Measurements from ENCODE around the gene ATP5MC2.
"Not testable (repeated sequence)": the region's sequence is repeated elsewhere in the genome, so short reads cannot be mapped to it uniquely, and the experiment has no call there.

The ATP5MC2 gene

DNA sequence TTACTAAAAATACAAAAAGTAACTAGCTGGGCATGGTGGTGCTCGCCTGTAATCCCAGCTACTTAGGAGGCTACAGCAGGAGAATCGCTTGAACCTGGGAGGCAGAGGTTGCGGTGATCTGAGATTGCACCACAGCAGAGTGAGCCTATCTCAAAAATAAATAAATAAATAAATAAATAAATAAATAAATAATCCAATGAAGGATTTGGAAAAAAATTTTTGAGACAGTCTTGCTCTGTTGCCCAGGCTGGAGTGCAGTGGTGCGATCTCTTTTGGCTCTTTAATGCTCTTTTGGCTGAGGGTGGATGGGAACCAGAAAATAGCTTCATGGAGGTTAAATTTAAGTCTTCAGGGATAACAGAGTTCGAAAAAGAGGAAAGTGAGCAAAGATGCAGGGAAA is 11.7 kb downstream of the ATP5MC2 start:
- Histone ChIP-seq H3K9ac (ENCODE audit: low read length) (no peak overlapping the region), H3K36me3 (ENCODE audit: control insufficient read depth, insufficient read depth, low read length) (peaks cover 29% of the 10 kb centered on the region), H3K27me3 (ENCODE audit: control insufficient read depth, insufficient read depth, low read length) (no peaks in the 10 kb centered on the region), H3K4me1 (ENCODE audit: control insufficient read depth, insufficient read depth, low read length) (peaks cover 11% of the 10 kb centered on the region), H3K27ac (ENCODE audit: low read depth, low read length) (no peak overlapping the region), H3K4me3 (ENCODE audit: low read length) (no peak overlapping the region)

DNA sequence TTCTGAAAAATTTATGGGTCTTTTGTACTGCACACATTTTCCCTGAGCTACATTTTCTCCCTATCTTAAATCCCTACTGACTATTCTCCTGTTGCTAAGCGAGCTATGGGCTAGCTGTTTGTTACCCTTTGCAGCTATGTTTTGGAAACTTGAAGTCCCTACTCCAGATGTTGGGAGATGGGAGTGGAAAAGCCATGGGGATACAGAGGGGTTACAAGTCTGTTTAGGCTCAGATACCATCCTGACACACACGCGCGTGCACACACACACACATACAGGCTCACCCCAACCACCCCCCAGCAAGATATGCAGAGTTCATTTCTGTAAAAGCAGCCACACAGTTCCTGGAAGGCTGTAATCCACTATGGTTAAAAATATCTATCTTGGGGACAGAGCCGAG is 15.8 kb downstream of the ATP5MC2 start:
- Histone ChIP-seq H3K4me1 (ENCODE audit: control insufficient read depth, insufficient read depth, low read length) (peaks cover 22% of the 10 kb centered on the region), H3K27me3 (ENCODE audit: control insufficient read depth, insufficient read depth, low read length) (no peaks in the 10 kb centered on the region), H3K9ac (ENCODE audit: low read length) (no peak overlapping the region), H3K27ac (ENCODE audit: low read depth, low read length) (peak overlapping the region; percentile 93), H3K4me3 (ENCODE audit: low read length) (peak overlapping the region; percentile 26), H3K36me3 (ENCODE audit: control insufficient read depth, insufficient read depth, low read length) (peaks cover 11% of the 10 kb centered on the region)

GRCh38 chr12:53659571-53659981 is 16.3 kb downstream of the ATP5MC2 start:
- peak overlapping the region; percentile 34 for H3K4me3 ChIP-seq (ENCODE audit: low read length)
- H3K36me3 ChIP-seq (ENCODE audit: control insufficient read depth, insufficient read depth, low read length) = peaks cover 6% of the 10 kb centered on the region
- peaks cover 22% of the 10 kb centered on the region for H3K4me1 ChIP-seq (ENCODE audit: control insufficient read depth, insufficient read depth, low read length)
- no peaks in the 10 kb centered on the region for H3K27me3 ChIP-seq (ENCODE audit: control insufficient read depth, insufficient read depth, low read length)
- H3K27ac ChIP-seq (ENCODE audit: low read depth, low read length) = peak overlapping the region; percentile 93
- H3K9ac ChIP-seq (ENCODE audit: low read length) = no peak overlapping the region

- H3K4me1 ChIP-seq (ENCODE audit: control insufficient read depth, insufficient read depth, low read length) = peaks cover 22% of the 10 kb centered on the region
- H3K27me3 ChIP-seq (ENCODE audit: control insufficient read depth, insufficient read depth, low read length) = no peaks in the 10 kb centered on the region
- peaks cover 2% of the 10 kb centered on the region for H3K36me3 ChIP-seq (ENCODE audit: control insufficient read depth, insufficient read depth, low read length)
- H3K9ac ChIP-seq (ENCODE audit: low read length) = no peak overlapping the region
- peak overlapping the region; percentile 93 for H3K27ac ChIP-seq (ENCODE audit: low read depth, low read length)
- peak overlapping the region; percentile 34 for H3K4me3 ChIP-seq (ENCODE audit: low read length)
These were observed 16.8 kb downstream of the ATP5MC2 start for GRCh38 chr12:53659011-53659551.

- Histone ChIP-seq H3K36me3 (ENCODE audit: control insufficient read depth, insufficient read depth, low read length) (no peaks in the 10 kb centered on the region), H3K27ac (ENCODE audit: low read depth, low read length) (peak overlapping the region; percentile 34), H3K4me3 (ENCODE audit: low read length) (no peak overlapping the region), H3K9ac (ENCODE audit: low read length) (no peak overlapping the region), H3K27me3 (ENCODE audit: control insufficient read depth, insufficient read depth, low read length) (no peaks in the 10 kb centered on the region), H3K4me1 (ENCODE audit: control insufficient read depth, insufficient read depth, low read length) (peaks cover 22% of the 10 kb centered on the region)
These were observed 18.8 kb downstream of the ATP5MC2 start for GRCh38 chr12:53657041-53657440.

DNA sequence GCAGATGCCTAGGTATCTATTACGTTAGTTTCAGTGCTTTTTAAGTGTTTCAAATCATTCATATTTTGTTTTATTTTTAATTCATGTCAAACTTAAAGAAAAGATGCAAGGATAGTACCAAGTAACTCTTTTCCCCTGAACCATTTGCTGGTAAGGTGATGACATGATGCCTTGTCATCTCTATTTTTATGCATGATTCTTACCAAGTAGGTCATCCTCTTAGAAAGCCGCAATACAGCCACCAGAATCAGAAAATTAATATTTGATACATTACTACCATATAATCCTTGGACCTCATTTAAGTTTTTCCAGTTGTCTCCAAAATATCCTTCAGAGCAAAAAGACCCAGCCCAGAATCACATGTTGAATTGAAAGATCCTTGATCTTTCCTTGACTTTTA is 22.3 kb downstream of the ATP5MC2 start:
- H3K36me3 ChIP-seq (ENCODE audit: control insufficient read depth, insufficient read depth, low read length) = no peaks in the 10 kb centered on the region
- H3K27ac ChIP-seq (ENCODE audit: low read depth, low read length) = no peak overlapping the region
- peaks cover 5% of the 10 kb centered on the region for H3K4me1 ChIP-seq (ENCODE audit: control insufficient read depth, insufficient read depth, low read length)
- H3K4me3 ChIP-seq (ENCODE audit: low read length) = no peak overlapping the region
- H3K9ac ChIP-seq (ENCODE audit: low read length) = no peak overlapping the region
- H3K27me3 ChIP-seq (ENCODE audit: control insufficient read depth, insufficient read depth, low read length) = no peaks in the 10 kb centered on the region

GRCh38 chr12:53652366-53652765 is 23.5 kb downstream of the ATP5MC2 start:
- no peak overlapping the region for H3K27ac ChIP-seq (ENCODE audit: low read depth, low read length)
- no peak overlapping the region for H3K9ac ChIP-seq (ENCODE audit: low read length)

DNA sequence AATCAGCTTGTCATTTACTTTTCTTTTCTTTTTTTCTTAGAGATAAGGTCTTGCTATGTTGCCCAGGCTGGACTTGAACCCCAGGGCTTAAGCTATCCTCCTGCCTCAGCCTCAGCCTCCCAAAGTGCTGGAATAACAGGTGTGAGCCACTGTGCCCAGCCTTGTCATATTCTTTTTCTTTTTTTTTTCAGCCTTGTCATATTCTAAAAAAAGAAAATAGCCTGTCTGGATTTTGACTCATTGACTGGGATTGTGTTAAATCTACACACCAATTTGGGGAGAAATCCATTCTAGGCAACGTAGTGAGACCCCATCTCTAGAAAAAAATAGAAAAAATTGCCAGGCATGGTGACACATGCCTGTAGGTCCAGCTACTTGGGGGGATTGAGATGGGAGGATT is 24.1 kb downstream of the ATP5MC2 start:
- H3K9ac ChIP-seq (ENCODE audit: low read length) = no peak overlapping the region
- H3K27me3 ChIP-seq (ENCODE audit: control insufficient read depth, insufficient read depth, low read length) = no peaks in the 10 kb centered on the region
- no peak overlapping the region for H3K27ac ChIP-seq (ENCODE audit: low read depth, low read length)
- H3K36me3 ChIP-seq (ENCODE audit: control insufficient read depth, insufficient read depth, low read length) = no peaks in the 10 kb centered on the region
- no peak overlapping the region for H3K4me3 ChIP-seq (ENCODE audit: low read length)
- H3K4me1 ChIP-seq (ENCODE audit: control insufficient read depth, insufficient read depth, low read length) = no peaks in the 10 kb centered on the region

More at GRCh38 chr12:53652366-53652765, 23.5 kb downstream of the ATP5MC2 start:
- Histone ChIP-seq H3K4me3 (ENCODE audit: low read length) (no peak overlapping the region), H3K4me1 (ENCODE audit: control insufficient read depth, insufficient read depth, low read length) (no peaks in the 10 kb centered on the region), H3K36me3 (ENCODE audit: control insufficient read depth, insufficient read depth, low read length) (no peaks in the 10 kb centered on the region), H3K27me3 (ENCODE audit: control insufficient read depth, insufficient read depth, low read length) (no peaks in the 10 kb centered on the region)

- H3K27me3 ChIP-seq (ENCODE audit: control insufficient read depth, insufficient read depth, low read length); H3K4me1 ChIP-seq (ENCODE audit: control insufficient read depth, insufficient read depth, low read length); H3K36me3 ChIP-seq (ENCODE audit: control insufficient read depth, insufficient read depth, low read length); H3K9ac ChIP-seq (ENCODE audit: low read length); H3K27ac ChIP-seq (ENCODE audit: low read depth, low read length); H3K4me3 ChIP-seq (ENCODE audit: low read length): not testable (repeated sequence)
These were observed 29.6 kb downstream of the ATP5MC2 start for GRCh38 chr12:53646300-53646699.

DNA sequence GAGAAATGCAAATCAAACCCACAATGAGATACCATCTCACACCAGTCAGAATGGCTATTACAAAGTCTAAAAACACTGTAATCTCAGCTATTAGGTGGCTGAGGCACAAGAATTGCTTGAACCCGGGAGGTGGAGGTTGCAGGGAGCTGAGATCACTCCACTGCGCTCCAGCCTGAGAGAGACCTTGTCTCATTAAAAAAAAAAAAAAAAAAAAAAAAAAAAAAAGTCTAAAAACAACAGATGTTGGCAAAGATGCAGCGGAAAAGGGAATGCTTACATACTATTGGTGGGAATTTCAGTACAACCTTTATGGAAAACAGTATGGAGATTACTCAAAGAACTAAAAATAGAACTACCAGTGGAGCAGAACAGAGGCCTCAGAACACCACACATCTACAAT is 30.7 kb downstream of the ATP5MC2 start:
- H3K27me3 ChIP-seq (ENCODE audit: control insufficient read depth, insufficient read depth, low read length) = no peaks in the 10 kb centered on the region
- H3K36me3 ChIP-seq (ENCODE audit: control insufficient read depth, insufficient read depth, low read length) = no peaks in the 10 kb centered on the region
- no peak overlapping the region for H3K27ac ChIP-seq (ENCODE audit: low read depth, low read length)
- no peak overlapping the region for H3K4me3 ChIP-seq (ENCODE audit: low read length)
- H3K4me1 ChIP-seq (ENCODE audit: control insufficient read depth, insufficient read depth, low read length) = no peaks in the 10 kb centered on the region
- no peak overlapping the region for H3K9ac ChIP-seq (ENCODE audit: low read length)

DNA sequence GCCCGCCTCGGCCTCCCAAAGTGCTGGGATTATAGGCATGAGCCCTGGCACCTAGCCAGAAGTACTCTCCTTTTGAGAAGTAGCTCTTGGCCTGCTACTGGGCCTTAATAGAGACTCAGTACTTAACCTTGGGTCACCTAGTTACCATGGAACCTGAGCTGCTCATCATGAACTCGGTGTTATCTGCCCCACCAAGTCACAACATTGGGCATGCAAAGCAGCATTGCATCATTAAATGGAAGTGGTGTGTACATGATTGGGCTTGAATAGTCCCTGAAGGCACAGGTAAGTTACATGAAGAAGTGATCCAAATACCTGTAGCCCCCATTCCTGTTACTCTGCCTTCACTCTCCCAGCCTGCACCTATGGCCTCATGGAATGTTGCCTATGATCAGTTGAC is 31.8 kb downstream of the ATP5MC2 start:
- H3K4me1 ChIP-seq (ENCODE audit: control insufficient read depth, insufficient read depth, low read length) = no peaks in the 10 kb centered on the region
- H3K27ac ChIP-seq (ENCODE audit: low read depth, low read length) = no peak overlapping the region
- H3K9ac ChIP-seq (ENCODE audit: low read length) = no peak overlapping the region
- H3K27me3 ChIP-seq (ENCODE audit: control insufficient read depth, insufficient read depth, low read length) = no peaks in the 10 kb centered on the region
- no peak overlapping the region for H3K4me3 ChIP-seq (ENCODE audit: low read length)
- no peaks in the 10 kb centered on the region for H3K36me3 ChIP-seq (ENCODE audit: control insufficient read depth, insufficient read depth, low read length)

DNA sequence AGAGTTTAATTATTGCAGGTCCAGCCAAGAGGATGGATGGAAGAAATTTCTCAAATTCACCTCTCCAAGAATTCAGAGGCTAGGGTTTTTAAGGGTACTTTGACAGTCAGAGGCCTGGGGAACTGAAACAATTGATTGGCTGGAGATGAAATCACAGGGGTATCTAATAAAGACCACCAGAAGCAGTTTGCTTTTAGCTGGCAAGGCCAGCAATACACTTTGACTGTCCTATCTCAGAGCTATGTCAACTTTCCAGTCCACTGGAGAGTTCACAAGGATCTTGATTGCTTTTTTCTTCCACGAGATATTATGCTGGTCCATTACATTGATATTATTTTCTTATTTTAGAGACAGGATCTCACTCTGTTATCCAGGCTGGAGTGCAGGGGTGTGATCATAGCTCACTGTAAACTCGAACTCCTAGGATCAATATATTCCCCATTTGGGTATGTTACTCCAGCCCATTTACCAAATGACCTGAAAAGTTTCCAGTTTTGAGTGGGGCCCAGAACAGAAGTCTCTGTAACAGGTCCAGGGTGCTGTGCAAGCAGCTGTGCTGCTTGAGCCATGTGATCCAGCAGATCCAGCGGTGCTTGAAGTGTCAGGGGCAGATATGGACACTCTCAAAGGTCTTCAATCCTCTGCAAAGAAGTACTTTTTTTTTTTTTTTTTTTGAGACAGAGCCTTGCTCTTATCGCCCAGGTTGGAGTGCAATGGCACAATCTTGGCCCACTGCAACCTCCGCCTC is 32.5 kb downstream of the ATP5MC2 start:
- no peaks in the 10 kb centered on the region for H3K36me3 ChIP-seq (ENCODE audit: control insufficient read depth, insufficient read depth, low read length)
- H3K4me3 ChIP-seq (ENCODE audit: low read length) = no peak overlapping the region
- no peaks in the 10 kb centered on the region for H3K4me1 ChIP-seq (ENCODE audit: control insufficient read depth, insufficient read depth, low read length)
- no peak overlapping the region for H3K27ac ChIP-seq (ENCODE audit: low read depth, low read length)
- H3K9ac ChIP-seq (ENCODE audit: low read length) = no peak overlapping the region
- H3K27me3 ChIP-seq (ENCODE audit: control insufficient read depth, insufficient read depth, low read length) = no peaks in the 10 kb centered on the region

DNA sequence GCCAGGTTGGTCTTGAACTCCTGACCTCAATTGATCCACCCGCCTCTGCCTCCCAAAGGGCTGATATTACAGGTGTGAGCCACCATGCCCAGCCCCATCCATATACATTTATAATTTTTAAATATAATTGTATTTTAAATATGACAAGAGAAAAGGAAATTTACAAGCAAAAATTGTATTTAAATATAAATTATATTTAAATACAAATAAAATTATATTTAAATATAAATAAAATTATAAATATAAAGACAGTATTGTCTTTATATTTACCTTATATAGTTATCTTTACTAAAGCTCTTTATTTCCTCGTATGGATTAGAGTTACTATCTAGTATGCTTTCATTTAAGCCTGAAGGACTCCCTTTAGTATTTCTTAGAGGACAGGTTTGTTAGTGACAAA is 37.8 kb downstream of the ATP5MC2 start:
- H3K36me3 ChIP-seq (ENCODE audit: control insufficient read depth, insufficient read depth, low read length) = no peaks in the 10 kb centered on the region
- no peaks in the 10 kb centered on the region for H3K27me3 ChIP-seq (ENCODE audit: control insufficient read depth, insufficient read depth, low read length)
- H3K9ac ChIP-seq (ENCODE audit: low read length) = no peak overlapping the region
- H3K4me1 ChIP-seq (ENCODE audit: control insufficient read depth, insufficient read depth, low read length) = no peaks in the 10 kb centered on the region
- H3K4me3 ChIP-seq (ENCODE audit: low read length) = no peak overlapping the region
- no peak overlapping the region for H3K27ac ChIP-seq (ENCODE audit: low read depth, low read length)

Data from rectal smooth muscle tissue (tissue), 1 donor.